ENCODE results near the gene MID1. TPM values are rescaled to one million over a fixed set of nuclear protein-coding genes. Genes with fewer than 3 reads are reported as not detected.

Gene MID1
- total RNA-seq, 1 experiment from 2014 or later, result 23.8 TPM

DNA sequence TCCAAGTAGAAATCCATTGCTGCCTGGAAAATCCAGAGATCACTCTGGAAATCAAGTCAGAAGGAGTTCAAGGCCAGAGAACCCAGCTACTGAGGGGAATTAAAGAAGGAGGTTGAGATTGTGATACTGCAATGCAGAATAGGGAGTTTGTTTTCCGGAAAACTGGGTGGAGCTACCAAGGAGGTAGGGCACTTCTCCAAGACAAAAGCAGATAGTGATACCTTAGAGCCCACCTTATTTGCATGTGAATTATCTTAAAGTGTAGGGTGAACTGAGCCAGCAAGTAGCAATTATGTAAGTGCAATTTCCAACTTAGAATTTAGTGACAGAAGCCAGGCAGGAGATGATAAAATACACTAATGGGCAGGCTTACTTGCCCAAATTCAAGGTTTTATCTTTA lies 178.9 kb downstream of the MID1 start:
- no peak for DNase-seq (ENCODE audit: low read depth)

DNA sequence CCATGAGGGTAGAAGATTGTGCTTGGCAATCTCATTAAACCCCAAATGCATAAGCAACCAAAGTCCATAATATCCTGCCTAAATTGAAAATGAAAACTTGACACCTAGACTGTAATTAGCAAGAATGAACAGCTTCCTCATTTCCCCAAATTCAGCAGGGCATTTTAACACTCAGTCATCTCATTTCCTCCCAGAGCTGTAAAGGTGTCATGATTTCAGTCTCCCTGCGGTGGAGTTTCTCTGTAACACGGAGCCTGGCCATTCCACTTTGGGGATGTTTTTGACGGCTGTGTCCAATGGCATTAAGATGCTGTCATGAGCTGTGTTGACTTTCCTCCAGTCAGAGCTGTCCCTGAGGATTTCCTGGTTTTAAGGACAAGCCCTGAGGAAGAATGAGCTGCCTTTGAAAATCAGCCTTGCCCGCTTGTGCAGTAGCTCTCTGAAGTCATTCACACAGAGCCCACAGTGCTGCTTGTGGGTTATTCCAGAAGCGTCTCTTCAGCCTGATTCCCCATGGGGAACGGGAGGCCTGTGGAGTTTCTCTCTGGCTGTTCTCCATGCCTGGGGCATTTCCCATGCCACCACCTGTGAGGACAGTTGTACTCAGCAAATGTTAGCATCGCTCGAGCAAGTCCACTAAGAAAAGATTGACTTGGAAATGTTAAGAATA lies 187.0 kb downstream of the MID1 start:
- no peak for DNase-seq (ENCODE audit: low read depth)

DNA sequence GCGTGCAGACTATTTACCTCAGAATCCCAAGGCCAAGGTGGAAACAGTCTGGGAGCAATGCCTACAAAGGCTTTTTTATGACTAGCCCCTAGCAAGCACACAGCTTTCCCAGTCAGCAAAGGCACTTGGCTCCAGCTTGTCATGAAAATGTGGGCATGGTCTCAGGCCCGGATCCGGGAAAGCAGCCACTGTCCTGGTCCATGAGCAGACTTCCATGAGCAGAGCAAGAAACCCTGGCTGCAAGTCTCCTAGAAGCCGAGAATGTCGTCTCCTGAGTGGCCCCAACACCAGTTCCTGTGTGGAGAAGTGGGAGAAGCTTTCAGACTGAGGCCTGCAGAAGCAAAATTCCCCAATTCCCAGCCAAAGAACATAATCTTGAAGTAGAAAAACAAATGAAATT lies 190.5 kb downstream of the MID1 start:
- no peak for DNase-seq (ENCODE audit: low read depth)

DNA sequence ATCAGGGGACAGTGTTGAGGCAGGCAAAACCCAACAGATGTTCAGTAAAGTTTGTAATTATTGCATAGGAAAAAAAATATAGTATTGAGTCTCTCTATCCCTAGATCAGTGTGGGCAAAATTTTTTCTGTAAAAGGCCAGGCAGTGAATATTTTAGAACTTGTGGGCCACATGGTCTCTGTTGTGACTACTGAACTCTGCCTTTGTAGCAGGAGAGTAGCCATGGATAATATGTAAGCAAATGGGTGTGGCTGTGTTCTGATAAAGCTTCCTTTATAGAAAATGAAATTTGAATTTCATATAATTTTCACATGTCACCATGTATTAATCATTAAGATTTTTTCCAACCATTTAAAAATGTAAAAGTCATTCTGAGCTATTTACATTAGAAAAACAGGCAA lies 193.1 kb downstream of the MID1 start:
- no peak for DNase-seq (ENCODE audit: low read depth)

DNA sequence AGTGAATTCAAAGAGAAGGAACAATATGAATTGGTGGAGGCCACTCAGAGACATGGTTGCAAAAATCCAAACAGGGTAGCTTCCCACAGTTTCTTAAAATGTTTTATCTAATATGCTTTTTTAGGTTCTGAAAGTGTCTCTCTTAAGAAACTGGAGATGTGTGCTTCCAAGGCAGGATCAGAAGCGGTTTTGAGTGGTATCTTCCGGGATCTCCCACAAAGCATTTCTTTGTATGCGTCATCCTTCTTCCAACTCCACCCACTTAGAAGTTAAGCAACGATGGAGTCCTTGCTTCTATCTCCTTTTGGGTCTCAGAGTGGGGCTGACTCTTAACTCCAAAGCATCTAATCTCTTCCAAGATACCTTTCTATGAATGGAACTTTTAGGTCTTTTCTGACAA lies 196.7 kb downstream of the MID1 start:
- no peak for DNase-seq (ENCODE audit: low read depth)

DNA sequence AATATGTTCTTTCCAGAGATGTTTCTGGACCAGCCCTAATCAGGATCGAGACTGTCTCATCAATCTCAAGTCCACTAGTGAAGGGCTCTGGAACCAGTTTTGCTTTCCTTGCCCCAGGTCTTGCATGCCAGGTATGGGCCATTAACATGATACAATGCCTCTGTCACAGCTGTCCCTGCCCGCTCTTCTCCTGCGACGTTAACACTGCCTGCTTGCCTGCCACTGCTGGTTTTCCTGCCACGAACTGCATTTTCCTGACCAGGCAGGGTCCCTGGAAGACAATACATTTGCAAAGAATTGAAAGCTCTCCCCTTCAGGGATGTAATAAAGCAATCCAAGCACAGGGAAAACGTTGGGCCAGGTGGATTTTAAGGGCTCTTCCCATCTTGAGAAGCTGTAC lies 200.3 kb downstream of the MID1 start:
- no peak for DNase-seq (ENCODE audit: low read depth)

DNA sequence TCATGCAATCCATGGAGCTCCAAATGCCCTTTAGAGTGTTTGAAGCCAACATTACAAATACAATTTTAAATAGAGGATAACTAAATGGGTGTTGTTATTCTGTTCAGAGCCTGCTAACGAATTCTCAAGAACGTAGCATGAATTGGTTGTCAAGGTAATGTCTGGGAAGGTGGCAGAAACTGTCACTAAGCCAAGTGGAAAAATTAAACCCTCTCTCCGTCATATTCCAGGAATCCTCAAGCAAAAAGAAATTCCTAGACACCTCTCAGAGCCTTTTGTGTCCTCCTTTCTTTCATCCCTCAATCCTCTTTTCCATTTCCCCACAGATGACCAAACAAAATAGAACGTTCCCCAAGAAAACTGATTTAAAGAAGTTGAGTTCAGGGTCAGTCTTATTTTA lies 204.0 kb downstream of the MID1 start:
- DNase-seq (ENCODE audit: low read depth), result no peak

DNA sequence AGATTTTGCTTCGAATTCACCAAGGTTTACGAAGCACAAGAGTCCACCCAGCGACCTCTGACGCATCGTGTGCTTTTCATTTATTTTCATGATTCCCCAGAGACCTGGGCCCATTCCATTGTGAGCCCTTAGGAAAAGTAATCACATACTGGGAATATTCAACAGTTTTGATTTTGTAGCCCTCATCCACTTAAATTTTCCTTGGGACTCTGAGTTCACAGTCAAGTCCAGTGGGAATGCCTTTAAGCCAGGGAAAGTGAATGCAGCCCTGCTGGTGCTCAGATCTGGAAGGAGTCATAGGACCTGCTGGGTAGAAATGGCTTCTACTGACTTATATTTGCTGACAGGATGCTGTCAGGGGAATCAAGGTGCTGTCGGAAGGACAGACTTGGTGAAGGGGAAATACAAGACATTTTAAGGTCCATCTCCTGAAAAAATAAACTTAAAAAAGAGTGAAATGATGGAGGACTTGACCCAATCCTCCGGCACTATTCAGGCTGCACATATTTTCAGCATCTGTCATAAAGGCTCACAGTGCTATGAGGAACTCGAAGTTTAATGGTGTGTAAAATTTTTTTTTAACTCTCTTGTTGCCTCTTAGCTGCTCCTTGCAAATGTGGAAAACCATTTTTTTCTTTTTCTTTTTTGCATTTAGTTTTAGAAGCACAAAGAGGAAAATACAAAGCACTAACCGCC lies 204.9 kb downstream of the MID1 start:
- DNase-seq (ENCODE audit: low read depth), result no peak

DNA sequence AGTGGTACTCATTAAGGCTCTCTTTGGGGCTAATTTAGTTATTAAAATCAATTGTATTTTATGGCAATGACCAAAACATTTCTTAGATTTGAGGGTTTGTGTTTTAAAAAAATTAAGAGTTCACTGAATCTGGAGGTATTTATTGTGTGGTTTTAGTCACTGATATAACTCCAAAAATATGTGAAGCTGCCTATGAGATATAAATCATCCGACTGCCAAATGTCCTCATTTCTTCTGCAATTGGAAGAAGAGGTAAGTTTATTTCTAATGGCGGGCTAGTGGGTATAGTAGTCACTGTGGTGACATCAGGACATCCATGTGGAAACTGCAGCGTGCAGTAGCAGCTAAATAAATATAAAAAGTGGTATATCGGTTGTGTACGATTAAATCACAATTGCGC lies 205.5 kb downstream of the MID1 start:
- no peak for DNase-seq (ENCODE audit: low read depth)

DNA sequence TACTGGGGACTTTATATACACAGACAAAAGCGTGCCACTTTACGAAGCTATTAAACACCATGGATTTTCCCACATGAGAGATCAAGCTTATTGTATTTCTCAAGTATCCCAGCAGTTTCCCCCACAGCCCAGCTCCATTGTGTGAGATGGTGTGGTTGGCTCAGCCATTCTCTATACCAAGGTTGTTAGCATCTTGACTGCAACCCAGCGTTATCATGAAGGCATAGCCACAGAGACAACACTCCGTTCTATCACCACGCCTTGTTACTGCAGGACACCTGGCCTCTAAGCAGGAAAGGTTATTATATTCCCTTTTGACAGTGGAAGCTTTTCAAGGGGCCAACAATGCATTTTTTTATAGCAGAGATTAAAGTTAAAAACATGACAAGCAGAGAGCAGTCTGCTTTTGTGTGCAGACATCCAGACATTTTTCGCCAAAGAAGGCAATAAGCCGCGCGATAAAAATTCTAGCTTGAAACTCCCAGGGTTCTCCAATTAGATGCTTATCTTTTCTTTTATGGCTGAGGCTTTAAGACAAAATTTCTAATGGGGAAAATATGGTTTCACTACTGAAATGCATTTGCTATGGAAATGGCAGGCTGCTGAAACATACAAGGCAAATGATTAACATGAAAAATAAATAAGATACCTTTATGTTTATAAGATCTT lies 206.1 kb downstream of the MID1 start:
- DNase-seq (ENCODE audit: low read depth), result no peak

DNA sequence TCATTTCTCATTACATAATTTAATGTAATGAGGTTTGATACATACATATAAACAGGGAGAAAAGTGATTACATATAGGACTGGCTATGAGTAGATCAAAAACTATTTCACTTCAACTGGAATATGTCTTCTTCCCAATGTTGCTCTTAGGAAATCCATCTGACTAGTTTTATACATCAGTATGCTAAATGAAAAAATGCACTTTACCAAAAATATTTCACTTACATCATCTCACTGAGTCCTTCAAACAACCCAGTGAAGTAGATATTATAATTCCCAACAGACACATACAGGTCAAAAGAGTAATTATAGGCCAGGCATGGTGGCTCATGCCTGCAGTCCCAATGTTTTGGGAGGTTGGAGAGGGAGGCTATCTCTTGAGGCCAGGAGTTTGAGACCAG lies 215.9 kb downstream of the MID1 start:
- no peak for DNase-seq (ENCODE audit: low read depth)

DNA sequence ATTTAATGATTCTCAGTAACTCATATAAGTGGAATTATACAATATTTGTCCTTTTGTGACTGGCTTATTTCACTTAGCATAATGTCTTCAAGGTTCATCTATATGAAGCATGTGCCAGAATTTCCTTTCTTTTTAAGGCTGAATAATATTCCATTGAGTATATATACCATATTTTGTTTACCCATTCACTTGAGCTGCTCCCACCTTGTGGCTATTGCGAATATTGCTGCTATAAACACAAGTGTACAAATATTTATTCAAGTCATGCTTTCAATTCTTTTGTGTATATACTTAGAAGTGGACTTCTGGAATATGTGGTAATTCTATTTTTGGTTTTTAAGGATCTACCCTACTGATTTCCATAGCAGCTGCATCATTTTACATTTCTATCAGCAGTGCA lies 219.1 kb downstream of the MID1 start:
- DNase-seq (ENCODE audit: low read depth), result no peak

DNA sequence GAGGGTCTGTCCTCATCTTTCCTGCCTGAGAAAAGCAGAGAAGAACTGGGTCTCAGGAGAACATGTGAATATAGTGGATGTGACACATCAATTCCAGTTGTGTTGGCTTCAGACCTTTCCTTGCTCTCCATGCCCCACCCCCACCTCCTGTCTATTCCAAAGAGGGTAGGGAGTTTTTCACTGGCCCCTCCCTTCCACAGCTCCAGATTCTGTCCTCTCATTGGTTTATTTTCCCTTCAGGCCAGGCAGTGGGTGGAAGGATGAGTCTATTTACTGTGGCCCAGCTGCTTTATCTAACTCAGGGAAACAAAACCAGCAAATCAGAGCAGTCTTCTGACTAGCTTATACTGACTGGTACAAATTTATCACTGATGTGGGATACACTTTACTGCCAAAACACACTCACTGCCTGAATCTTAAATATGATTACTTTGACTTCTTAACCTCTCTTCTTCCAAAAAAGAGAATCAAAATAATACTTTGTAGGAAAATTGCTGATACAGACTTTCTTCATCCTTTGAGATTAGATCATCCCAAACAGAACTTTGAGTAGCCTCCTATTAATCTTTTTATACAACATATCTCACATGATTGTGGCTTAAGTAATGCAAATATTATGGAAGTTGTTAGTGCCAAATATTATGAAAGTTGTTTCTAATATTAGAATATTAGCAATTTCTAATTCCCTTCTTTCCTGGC lies 221.2 kb downstream of the MID1 start:
- no peak for DNase-seq (ENCODE audit: low read depth)

DNA sequence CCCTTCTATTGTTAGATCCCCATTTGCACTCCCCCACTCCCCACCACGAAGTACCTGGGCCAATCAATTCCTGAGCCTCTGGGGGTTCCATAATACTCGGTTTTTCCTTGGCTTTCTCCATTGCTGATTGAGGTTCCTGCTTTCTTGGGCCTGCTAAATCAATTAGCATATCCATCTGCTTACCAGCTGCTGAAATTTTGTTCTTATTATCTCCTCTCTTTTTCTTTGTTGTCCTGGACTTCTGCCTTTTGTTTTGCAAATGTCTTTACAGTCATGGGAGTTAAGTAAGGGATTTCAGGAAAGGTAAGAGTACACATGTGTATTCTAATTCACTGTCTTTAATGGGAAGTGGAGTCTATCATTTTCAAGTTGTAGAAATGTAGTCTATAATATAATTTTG lies 222.2 kb downstream of the MID1 start:
- no peak for DNase-seq (ENCODE audit: low read depth)

DNA sequence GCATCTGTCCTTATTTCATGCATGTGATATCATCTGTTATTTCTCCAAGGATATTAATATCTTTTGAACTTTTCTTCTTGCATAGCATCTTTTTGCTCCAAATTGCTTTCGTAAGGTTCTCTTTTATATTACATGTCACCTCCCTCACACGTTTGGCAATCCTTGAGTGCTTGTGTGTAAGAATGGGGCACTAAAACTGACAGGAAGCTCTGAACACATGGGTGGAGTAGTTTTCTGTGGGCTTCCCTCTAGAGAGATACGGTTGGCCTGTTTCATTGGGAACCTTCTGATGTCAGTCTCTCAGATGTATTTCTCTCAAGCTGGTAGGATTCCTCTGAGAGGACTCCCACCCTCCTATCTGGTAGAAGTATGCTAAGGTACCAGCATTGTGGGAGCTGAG lies 223.0 kb downstream of the MID1 start:
- no peak for DNase-seq (ENCODE audit: low read depth)

DNA sequence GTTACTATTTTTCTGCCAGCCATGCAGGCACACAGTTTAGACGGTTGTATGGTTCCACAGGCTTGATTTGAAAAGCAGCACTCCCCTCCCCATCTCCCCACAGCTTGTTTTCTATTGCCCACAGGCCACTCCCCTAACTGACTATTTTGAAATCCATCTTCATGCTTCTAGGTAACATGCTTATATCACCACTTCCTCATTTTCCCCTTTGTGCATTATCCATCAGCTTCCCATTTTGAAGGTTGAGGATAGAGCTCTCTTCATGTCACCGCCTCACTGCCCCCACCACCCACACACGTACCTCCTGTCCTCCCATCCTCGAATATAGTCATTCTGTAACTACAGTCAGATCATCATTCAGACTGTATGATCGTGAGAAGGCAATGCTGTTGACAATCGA lies 224.7 kb downstream of the MID1 start:
- DNase-seq (ENCODE audit: low read depth), result no peak

Small RNA genes lying within 50 kb of the gene (small RNA-seq; reads per million reads assigned to genes)
- not detected for gene RNU6-800P
